Fibroblast of lung (primary cell): ENCODE measurements around the gene PWWP2B. TPM values are rescaled to one million over a fixed set of nuclear protein-coding genes. Genes with fewer than 3 reads are reported as not detected.
A peak's percentile ranks its signal among the peaks of the same experiment; 100 is the strongest.

Experiments used
- DNase-seq, 2 donors: peaks; one replicate each; pipeline versions ENCODE4 v3.0.0 to v3.0.0-alpha.2; 2010; ENCODE audit warnings: low read depth in 2 of 2
- H2AFZ ChIP-seq: 2 replicates; pipeline ENCODE4 v1.5.1; 2012; ENCODE audit warnings: low read length, control low read depth, inconsistent platforms
- H3K27ac ChIP-seq: 2 replicates; pipeline ENCODE4 v1.5.1; 2011; ENCODE audit warnings: low read length, control low read depth; ENCODE audit not compliant: insufficient read depth
- H3K27me3 ChIP-seq: 2 replicates; pipeline ENCODE4 v1.5.1; 2011; ENCODE audit warnings: mild to moderate bottlenecking, low read length; ENCODE audit not compliant: control insufficient read depth, insufficient read depth
- H3K36me3 ChIP-seq: 2 replicates; pipeline ENCODE4 v1.5.1; 2011; ENCODE audit warnings: low read length; ENCODE audit not compliant: control insufficient read depth, insufficient read depth
- H3K4me1 ChIP-seq: 2 replicates; pipeline ENCODE4 v1.5.1; 2011; ENCODE audit warnings: low read length; ENCODE audit not compliant: control insufficient read depth, insufficient read depth; ENCODE audit errors: extremely low read depth
- H3K4me2 ChIP-seq: 2 replicates; pipeline ENCODE4 v1.5.1; 2011; ENCODE audit warnings: low read length, control low read depth; ENCODE audit not compliant: insufficient read depth; ENCODE audit errors: extremely low read depth
- H3K4me3 ChIP-seq, 4 experiments: fragments of 200-600 bp in 1 of 4; sonication (generic) in 1 of 4; replicated peaks in 1 of 4; 2 replicates each; pipeline ENCODE4 v1.5.1; 2011 to 2016; ENCODE audit warnings: low read length in 4 of 4, low read depth in 3 of 4, mild to moderate bottlenecking in 3 of 4, control low read depth in 2 of 4, inconsistent platforms in 1 of 4, mixed read lengths in 1 of 4; ENCODE audit not compliant: insufficient read depth in 1 of 4; ENCODE audit errors: control extremely low read depth in 1 of 4
- H3K79me2 ChIP-seq: 2 replicates; pipeline ENCODE4 v1.5.1; 2012; ENCODE audit warnings: mild to moderate bottlenecking, low read length, inconsistent platforms; ENCODE audit not compliant: control insufficient read depth, insufficient read depth
- H3K9ac ChIP-seq: 2 replicates; pipeline ENCODE4 v1.5.1; 2011; ENCODE audit warnings: mild to moderate bottlenecking, low read length, control low read depth; ENCODE audit not compliant: insufficient read depth
- H3K9me3 ChIP-seq: 2 replicates; pipeline ENCODE4 v1.5.1; 2012; ENCODE audit warnings: low read depth, low read length; ENCODE audit not compliant: control insufficient read depth, insufficient read depth
- H4K20me1 ChIP-seq: 2 replicates; pipeline ENCODE4 v1.5.1; 2011; ENCODE audit warnings: low read length; ENCODE audit not compliant: control insufficient read depth, insufficient read depth; ENCODE audit errors: extremely low read depth
- CTCF ChIP-seq, 2 donors: IDR thresholded peaks in 1 of 2; conservative IDR thresholded peaks in 1 of 2; 1 replicate in 1 of 2; 2 replicates in 1 of 2; pipeline ENCODE4 v1.5.1; 2011 to 2012; ENCODE audit warnings: low read length in 2 of 2, control low read depth in 1 of 2, inconsistent platforms in 1 of 2, low read depth in 1 of 2, mild to moderate bottlenecking in 1 of 2
- EZH2 ChIP-seq: IDR thresholded peaks from 2 replicates; pipeline ENCODE4 v1.5.1; 2012; ENCODE audit warnings: low read length, control low read depth, mild to moderate bottlenecking; ENCODE audit errors: missing control alignments
- polyA plus RNA-seq, 2 donors: library from polyadenylated mRNA; depleted of rRNA in 1 of 2; stranded (reverse) in 1 of 2; unstranded in 1 of 2; fragments of >200 nt; gene quantifications; 2 replicates each; pipeline ENCODE4 v1.2.1, GENCODE V29; 2011 to 2012; ENCODE audit warnings: missing spikeins in 1 of 2
- total RNA-seq: library from RNA; depleted of rRNA; stranded (reverse); fragments of >200 nt; gene quantifications from 2 replicates; pipeline ENCODE4 v1.2.1, GENCODE V29; 2014

Gene PWWP2B
- total and polyA plus RNA-seq, 2 donors (not counting 1 experiment from before 2014, with no cell fraction given): 1.5 to 15.9 TPM

GRCh38 chr10:132446661-132447445 lies 49.9 kb downstream of the PWWP2B start:
- H3K4me2 ChIP-seq: no peak overlapping the region
- no peak overlapping the region for H3K9ac ChIP-seq
- no peaks in the 10 kb centered on the region for H3K79me2 ChIP-seq
- H3K36me3 ChIP-seq: no peaks in the 10 kb centered on the region
- H3K27me3 ChIP-seq: no peaks in the 10 kb centered on the region
- no peak overlapping the region for H3K27ac ChIP-seq
- peaks cover under 1% of the 10 kb centered on the region for H3K9me3 ChIP-seq
- TF ChIP-seq EZH2: no peak
- TF ChIP-seq CTCF (conservative IDR thresholded peaks at IDR 0.05 in 1 of 2, IDR thresholded peaks at IDR 0.05 in 1 of 2; ENCODE audit: low read depth in 1 of 2, low read length in 2 of 2): peak; percentile 19 to 49
- no peaks in the 10 kb centered on the region for H4K20me1 ChIP-seq
- H3K4me1 ChIP-seq: no peaks in the 10 kb centered on the region
- no peak overlapping the region for H2AFZ ChIP-seq
- peak; percentile 33 to 40 for DNase-seq
- no peak overlapping the region for H3K4me3 ChIP-seq

- no peak for TF ChIP-seq CTCF (conservative IDR thresholded peaks at IDR 0.05 in 1 of 2, IDR thresholded peaks at IDR 0.05 in 1 of 2; ENCODE audit: low read depth in 1 of 2, low read length in 2 of 2)
- no peak for TF ChIP-seq EZH2
- H3K4me2 ChIP-seq: no peak overlapping the region
- H4K20me1 ChIP-seq: no peaks in the 10 kb centered on the region
- H3K36me3 ChIP-seq: no peaks in the 10 kb centered on the region
- H3K27ac ChIP-seq: no peak overlapping the region
- H3K79me2 ChIP-seq: no peaks in the 10 kb centered on the region
- DNase-seq: peak; percentile 71 to 93
- H3K4me1 ChIP-seq: no peaks in the 10 kb centered on the region
- no peak overlapping the region for H3K9ac ChIP-seq
- no peak overlapping the region for H3K4me3 ChIP-seq
- H3K27me3 ChIP-seq: no peaks in the 10 kb centered on the region
- H2AFZ ChIP-seq: no peak overlapping the region
- no peaks in the 10 kb centered on the region for H3K9me3 ChIP-seq
These were observed 50.6 kb downstream of the PWWP2B start for GRCh38 chr10:132447446-132448247.

- no peak for TF ChIP-seq CTCF (conservative IDR thresholded peaks at IDR 0.05 in 1 of 2, IDR thresholded peaks at IDR 0.05 in 1 of 2; ENCODE audit: low read depth in 1 of 2, low read length in 2 of 2)
- no peak for TF ChIP-seq EZH2
- DNase-seq: peak in 1 of 2 donors; percentile 42
- H3K4me1 ChIP-seq: no peaks in the 10 kb centered on the region
- no peak overlapping the region for H3K4me2 ChIP-seq
- H3K9me3 ChIP-seq: no peaks in the 10 kb centered on the region
- no peaks in the 10 kb centered on the region for H3K36me3 ChIP-seq
- H4K20me1 ChIP-seq: no peaks in the 10 kb centered on the region
- no peak overlapping the region for H3K9ac ChIP-seq
- no peaks in the 10 kb centered on the region for H3K27me3 ChIP-seq
- H3K4me3 ChIP-seq: no peak overlapping the region
- no peak overlapping the region for H3K27ac ChIP-seq
- H3K79me2 ChIP-seq: no peaks in the 10 kb centered on the region
- H2AFZ ChIP-seq: no peak overlapping the region
These were observed 51.3 kb downstream of the PWWP2B start for GRCh38 chr10:132448248-132448731.
